Measurements from ENCODE around the gene SOX30.

The SOX30 gene

DNA sequence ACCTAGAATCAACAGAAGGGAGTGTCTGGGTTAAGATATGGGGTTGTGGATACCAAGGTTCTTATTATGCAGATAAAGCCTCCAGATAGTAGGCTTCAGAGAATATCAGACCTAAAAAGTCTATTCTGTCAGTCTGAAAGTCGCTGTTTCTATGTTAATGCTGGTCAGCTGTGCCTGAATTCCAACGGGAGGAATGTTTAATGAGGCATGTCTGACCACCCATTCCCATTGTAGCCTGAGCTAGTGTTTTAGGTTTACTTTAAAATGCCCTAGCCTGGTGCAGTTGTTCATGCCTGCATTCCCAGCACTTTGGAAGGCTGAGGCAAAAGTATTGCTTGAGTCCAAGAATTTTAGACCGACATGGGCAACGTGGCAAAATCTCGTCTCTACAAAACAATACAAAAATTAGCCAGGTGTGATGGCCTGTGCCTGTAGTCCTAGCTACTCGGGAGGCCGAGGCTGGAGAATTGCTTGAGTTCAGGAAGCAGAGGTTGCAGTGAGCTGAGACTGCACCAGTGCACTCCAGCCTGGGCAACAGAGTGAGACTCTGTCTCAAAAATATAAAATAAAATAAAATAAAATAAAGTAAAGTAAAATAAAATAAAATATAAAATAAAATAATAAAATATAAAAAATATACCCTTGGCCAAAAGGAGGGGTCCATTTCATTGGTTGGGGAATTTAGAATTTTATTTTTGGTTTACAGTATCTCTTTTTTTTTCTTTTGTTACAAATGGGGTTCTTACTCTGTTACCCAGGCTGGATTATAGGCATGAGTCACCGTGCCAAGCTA is 7.8 kb upstream of the SOX30 start:
- DNase-seq (ENCODE audit: low read depth in 2 of 2) = no peak

DNA sequence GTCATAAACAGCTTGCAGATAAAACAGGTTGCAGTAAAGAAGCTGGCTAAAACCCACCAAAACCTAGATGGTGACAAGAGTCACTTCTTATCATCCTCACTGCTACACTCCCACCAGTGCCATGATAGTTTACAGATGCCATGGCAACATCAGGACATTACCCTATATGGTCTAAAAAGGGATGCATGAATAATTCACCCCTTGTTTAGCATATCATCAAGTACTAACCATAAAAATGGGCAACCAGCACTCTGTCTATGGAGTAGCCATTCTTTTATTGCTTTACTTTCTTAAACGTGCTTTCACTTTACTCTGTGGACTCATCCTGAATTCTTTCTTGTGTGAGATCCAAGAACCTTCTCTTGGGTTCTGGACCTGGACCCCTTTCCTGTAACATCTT is 6.7 kb upstream of the SOX30 start:
- no peak for DNase-seq (ENCODE audit: low read depth in 2 of 2)

DNA sequence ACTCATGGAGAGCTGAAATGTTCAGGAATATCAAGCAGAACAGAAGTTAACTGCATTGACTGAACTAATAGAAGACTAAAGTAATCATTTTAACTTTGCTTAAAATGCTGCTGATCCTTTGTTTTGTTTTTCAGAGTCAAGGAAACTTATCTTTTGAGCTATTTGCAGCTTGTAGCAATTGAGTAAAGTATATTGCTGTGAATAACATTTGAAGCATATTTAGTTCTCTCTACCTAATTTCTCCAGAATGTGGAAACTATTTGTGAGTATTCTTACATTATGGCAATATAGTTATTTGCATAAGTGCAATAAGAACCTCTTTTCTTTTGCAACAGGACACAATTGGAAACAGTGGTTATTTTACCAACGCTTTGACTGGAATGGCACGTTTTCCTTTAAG is 5.3 kb upstream of the SOX30 start:
- DNase-seq (ENCODE audit: low read depth in 2 of 2) = no peak

DNA sequence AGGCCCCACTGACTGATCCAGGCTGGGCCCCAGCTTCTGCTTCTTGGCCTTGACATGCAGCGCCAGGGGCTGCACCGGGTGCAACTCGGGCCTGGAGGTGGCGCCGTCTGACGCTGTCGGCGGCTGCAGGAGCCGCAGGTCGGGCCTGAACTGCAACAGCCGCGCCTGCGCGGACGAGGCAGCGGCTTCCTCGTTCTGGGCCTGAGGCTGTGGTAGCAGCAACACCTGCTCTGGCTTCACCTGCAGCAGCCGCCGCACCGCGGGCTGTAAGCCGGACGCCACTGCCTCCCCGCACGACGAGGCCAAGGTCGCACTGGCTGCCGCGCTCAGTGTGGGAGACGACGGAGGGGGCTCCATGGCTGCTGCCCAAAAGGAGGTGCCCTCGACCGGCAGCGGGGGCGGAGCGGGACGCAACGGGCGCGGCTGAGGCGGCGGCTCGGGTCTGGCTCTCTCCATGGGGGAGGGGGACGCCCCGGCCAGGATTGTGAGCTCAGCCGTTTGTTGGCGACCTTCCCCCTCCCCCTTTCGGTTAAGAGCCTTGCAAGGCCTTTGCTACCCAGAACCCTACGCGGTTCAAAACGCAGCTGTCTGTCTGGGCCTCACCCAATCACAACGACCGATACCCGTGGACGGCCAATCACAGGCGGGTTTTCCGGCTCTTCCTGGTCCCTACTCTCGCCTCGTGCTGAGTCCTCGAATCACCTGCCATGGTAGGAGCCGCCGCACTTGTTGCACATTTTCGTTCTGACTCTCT is 438 bp downstream of the SOX30 start:
- DNase-seq (ENCODE audit: low read depth in 2 of 2) = peak; percentile 55 to 58

DNA sequence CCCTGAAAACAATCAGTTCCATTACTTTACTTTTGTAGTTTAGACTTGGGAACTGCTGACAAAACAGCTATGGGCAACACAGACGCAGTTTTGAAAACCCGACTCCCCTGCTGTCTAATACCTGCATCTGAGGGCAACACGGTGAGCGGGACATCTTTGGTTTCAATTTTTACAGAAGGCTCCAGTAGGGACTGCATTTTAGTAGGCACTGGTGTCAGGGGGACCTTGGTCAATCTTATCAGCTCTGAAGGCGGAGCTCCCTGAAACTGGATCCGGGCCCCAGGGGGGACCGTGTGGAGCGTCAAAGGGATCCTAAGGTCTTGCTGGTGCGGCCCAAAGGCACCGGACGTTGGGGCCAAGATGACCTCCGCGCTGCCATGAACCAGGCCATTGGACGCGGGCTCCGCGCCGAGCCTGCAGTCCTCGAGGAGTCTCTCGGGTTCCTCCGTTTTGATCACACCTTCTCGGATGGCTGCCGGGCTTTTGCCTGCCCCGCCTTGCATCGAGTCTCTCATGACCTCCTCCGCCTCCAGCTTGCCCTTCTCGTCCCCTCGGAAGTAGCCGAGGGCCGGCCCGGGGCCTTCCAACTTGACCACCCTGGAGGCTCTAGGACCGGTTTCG is 1.1 kb downstream of the SOX30 start:
- no peak for DNase-seq (ENCODE audit: low read depth in 2 of 2)

DNA sequence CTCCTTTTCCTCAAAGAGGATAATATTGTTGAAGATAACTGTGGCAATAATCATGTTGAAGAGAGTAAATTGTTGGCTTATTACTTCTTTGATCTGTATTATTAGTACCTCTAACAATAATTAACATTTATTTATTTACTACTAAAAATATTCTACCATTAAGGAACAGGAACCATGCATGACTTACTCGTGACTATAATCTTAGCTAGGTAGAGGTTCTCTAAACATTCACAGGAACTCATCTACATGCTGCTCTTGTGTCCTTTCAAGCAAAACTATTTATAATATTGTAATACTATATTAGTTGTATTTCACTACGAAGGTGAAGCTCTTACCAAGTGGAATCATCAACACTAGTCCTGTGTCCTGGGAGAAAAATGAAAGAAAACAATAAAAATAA is 3.1 kb downstream of the SOX30 start:
- no peak for DNase-seq (ENCODE audit: low read depth in 2 of 2)

DNA sequence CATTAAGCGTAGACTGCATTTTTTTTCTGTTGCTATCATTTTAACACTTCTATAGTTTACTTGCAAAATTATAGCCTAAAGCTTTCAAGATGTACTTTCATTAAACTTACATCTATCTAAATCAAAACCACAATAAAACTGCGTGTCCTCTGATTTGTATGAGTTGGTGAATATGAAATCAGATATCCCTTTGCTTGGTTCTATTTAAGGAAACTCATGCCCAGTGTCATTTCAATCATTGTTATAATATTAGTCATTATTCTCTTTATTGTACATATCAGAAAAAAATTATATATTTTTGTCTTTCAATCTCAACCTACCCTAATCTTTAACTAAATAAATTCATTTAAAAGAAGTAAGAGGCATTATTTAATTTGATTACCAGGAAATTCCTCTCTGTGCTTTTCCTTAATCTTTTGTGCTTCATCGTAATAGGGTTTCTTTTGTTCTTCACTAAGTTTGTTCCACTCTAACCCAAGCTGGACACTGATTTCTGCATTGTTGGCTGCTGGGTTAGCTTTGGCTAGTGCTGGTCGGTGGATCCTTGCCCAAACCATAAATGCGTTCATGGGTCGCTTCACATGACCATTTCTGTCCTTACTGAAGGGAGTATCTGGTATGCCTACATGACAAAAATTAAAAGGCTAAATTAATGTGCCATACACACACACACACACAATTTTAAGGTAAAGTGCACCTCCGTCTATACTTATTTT is 3.8 kb downstream of the SOX30 start:
- no peak for DNase-seq (ENCODE audit: low read depth in 2 of 2)

DNA sequence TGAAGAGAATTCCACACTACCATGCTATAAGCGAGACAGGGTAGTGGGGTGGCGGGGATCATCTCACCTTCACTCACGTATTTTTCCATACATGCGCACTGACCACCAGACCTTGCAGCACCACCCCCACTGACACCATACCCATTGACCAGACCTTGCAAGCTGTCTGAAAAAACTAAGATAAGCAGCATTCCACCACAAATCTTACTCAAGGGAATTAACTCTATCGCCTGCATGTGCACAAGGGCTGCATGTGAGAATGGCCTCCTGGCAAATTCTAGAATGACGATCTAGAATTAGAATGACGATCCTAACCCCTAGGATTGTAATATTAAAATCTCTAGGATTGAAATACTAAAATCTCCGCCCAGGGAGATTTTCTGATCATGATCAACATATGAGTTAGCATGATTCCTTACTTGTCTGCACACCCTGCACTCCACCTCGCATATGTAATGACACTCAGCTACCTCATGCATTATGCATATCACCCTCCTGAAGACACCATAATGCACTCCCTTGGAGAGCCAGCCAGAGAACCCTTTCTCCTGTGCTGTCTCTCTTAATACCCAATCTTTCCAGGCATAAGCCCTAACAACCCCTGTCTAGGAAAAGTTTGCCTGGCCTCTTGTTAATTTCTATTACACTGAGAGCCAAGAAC is 11.7 kb downstream of the SOX30 start:
- no peak for DNase-seq (ENCODE audit: low read depth in 2 of 2)

DNA sequence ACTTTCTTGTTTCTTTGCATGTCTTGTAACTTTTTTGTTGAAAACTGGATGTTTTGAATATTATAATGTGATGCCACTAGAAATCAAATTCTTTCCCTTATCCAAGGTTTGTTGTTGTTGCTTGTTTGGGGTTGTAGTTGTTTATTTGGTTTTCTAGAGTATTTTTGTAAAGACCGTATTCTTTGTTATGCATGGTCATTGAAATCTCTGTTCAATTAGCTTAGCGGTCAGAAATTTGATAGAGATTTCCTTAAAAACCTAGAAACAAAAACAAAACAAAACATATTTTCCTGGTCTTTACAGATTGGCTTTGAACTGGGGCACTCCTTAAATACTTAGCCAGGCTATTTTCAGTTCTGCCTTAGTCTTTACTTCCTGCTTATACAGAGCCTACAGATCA is 21.9 kb downstream of the SOX30 start:
- no peak for DNase-seq (ENCODE audit: low read depth in 2 of 2)

DNA sequence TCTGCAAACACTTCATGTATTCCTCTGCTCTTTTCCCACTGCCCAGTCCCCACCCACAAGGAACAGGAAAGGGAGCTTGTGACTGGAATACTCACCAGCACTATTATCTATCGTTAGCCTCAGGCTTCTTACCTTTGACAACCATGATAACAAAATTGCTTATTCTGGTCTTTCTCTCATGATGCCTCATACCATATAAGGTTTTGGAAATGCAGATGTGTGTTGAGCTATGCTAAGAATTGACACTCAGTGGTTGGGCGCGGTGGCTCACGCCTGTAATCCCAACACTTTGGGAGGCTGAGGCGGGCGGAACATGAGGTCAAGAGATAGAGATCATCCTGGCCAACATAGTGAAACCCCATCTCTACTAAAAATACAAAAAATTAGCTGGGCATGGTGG is 25.4 kb downstream of the SOX30 start:
- DNase-seq (ENCODE audit: low read depth in 2 of 2) = no peak

DNA sequence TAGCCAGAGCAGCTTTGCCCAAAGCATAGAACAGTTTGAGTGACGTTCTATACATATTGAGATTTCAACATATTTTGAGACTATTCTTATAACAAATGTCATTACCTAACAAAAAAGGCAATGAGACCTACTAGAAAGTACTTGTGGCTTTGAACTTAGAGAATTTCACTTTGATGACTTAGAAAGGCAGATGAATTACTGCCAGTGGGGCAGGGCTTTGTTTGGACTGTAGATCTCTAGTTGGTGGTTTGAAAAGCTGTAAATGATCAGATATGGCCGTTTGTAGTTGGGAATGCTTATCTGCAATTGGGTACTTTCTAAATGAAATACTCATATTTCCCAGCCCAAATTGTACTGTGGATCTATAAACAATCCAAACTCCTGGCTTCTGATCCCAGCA is 28.1 kb downstream of the SOX30 start:
- no peak for DNase-seq (ENCODE audit: low read depth in 2 of 2)

DNA sequence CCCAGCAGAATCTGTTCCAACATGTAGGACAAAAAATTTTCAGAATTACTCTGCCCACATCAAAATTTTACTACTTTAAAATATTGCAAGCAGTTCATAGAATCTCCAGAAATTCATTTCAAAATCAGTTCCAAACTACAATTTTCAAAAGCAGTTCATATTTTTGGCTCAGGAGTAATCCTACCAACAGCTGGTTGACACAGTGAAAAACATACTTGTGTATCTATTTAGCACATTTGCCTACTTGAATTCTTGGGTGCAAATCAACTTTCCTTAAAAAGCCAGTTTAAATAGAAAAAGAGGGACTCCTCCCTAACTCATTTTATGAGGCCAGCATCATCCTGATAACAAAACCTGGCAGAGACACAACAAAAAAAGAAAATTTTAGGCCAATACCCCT is 31.5 kb downstream of the SOX30 start:
- DNase-seq (ENCODE audit: low read depth in 2 of 2) = no peak

DNA sequence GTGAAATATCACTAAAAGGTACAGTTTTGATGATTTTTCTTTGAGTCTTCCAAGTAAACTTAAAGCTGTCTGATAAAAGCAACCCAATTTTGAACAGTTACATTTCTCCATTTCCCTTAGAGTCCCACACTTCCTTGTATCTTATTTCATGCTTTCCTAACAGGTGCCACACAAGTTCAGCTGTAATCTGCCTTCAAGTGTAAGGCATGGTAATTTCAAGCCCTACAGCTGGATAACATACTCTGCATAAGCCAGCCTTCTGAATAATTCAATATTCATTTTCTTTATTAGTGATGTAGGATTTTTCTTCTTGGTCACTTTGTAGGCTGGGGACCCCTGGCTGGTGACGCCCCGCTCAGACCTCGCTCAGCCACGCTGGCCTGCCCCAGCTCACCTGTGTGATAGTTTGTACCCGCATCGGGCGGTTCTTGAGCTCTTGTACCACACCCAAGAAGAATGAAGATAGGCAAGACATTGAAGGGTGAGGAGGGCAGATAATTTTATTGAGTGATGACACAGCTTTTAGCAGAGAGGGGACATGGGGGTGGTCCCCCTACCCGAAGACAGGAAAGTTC is 34.0 kb downstream of the SOX30 start:
- DNase-seq (ENCODE audit: low read depth in 2 of 2) = no peak

DNA sequence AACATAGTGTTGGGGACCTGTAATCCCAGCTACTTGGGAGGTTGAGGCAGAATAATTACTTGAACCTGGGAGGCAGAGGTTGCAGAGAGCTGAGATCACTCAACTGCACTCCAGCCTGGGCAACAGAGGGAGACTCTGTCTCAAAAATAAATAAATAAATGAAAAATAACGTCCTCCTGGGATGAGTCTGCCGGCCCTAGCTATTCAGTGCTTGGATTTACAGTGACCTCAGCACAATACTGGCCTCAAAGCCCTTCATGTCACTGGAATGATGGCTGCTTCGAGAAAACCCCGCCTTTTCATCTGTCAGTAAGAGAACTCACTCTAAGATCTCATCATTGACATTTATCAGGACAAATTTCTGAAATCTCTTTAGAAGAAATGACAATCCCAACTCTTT is 35.5 kb downstream of the SOX30 start:
- no peak for DNase-seq (ENCODE audit: low read depth in 2 of 2)

DNA sequence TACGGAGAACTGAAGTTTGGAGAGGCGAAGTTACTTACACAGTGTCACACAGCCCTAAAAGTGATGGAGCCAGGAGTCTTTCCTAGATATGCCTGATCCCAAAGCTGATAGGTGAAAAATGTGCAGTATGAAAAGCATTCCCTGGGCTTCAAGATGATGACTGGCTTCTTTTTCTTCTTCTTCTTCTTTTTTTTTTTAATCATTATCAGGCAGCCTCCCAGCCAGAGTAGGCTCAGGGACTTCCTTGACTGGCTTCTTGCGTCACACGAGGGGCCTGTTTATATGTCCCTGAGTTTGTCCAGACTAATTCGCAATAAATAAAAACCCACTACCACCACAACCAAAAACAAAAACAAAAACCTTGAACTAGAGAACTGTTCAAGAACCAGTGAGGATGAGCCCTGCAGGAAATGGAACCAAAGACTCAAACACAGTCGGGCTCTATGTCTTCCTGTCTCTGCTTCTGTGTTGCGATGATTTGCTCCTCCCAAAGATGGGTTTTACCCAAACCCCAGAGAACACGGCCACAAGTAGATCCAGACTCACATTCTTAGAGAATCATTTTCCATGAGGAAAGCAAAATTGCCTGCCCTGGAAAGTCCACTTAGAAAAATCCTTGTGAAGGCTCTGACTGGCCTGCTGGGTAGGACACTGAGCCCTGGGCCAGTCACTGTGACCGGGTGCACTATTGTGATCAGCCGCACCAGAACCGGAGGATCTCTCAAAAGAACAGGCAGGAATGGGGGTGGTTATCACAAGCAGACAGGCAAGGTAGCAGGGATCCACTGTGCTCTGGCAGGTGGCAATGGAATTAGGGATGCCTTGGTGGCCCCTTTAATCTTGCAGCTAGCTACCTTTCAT is 38.6 kb downstream of the SOX30 start:
- DNase-seq (ENCODE audit: low read depth in 2 of 2) = no peak

DNA sequence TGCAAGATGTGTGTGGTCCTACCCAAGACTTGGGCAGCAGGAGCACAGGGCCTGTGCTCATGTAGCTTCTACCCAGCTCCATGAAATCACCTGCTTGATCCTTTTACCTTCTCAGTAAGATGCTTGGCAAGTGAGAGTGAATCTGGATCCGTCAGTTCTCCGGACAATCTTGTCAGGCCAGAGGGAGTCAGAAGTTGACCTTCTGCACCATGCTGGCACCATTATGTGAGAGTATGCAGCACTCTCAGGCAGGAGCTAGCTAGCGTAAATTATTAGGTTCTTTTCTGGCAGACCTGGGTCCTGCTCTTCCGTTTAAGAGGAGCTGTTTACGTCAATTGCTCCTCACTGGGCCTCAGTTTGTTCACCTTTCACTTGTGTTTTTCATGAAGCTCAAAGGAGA is 39.7 kb downstream of the SOX30 start:
- no peak for DNase-seq (ENCODE audit: low read depth in 2 of 2)

DNA sequence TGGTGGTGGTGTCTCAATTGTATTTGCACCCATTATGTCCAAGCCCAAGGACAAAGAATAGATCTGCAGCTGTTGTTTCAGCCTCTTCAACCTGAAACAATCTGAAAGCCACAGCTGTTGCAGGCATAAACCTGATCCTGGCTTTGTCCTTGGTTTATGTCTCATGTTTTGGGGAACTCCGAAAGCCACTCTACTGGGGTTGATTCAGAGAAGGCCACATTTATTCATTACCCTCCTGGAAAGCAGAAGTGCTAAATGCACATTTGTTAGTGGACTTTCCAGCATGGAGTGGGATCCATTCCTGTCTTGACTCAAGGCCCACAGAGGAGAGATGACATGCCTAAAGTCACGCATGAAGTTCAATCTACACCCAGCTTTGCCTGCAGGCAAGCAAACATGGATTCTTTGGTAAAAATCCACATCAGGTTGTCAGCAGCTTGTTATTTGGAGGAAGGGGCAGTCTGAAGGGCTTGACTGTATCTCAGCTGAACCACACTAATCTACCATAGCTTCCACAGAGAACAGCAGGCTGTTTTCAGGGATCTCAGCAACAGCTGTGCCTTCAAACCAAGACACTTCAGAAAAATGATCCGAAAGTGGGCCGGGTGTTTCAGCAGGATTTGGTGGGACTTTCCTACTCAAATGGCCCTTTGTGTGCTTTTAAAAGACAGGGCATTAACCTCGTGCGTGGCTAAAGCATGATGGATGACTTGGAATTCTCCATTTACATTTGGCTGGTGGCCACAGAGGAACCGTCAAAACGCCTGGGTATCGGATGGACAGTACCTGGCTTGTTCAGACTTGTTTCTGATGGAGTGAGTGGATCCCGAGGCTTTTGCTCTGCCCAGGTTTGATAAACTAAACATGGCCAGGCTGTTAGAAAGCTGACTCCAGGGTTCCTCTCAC is 40.4 kb downstream of the SOX30 start:
- DNase-seq (ENCODE audit: low read depth in 2 of 2) = no peak

DNA sequence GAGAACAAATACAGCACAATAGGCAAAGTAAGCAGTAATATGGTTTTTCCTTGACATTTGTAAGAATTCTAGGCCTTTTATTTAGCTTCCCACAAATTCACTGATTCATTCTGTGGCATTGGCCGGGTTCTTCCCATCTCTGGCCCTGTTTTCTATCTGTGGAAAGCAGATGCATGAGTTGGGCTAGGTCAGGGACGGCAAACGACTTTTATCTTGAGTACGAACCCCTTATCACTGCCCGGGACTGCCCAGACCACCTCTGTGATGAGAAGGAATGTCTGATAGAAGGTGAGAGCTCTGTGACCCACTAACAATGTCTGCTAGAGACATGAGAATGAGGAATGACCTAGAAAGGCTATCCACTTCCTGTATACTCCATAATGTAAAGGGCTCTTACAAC is 41.2 kb downstream of the SOX30 start:
- no peak for DNase-seq (ENCODE audit: low read depth in 2 of 2)

DNA sequence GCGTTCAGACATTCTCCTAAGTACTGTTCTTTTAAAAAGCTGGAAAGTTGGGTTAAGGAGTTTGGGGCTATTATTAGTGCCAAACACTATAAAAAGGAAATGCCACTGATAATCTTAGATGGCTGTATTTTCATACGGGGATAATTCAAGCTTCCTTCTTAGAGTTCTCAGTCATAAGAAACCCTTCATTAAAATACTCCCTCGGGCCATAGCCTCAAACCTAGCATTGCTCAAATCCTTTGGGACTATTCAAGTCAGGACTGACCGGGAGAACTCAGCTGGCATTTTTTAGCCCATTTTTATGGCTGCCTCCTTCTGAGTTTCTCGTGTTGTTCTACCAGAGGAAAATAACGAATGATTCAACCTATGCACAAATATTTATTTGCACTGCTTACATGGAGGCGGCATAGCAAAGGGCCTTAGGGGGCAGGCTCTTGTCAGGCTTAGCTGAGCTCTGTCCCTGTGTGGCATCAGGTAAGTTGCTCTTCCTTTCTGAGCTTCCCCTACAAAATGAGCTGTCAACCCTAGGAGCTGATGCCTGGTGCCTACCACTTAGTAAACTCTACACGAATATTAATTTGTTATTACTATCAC is 43.2 kb downstream of the SOX30 start:
- no peak for DNase-seq (ENCODE audit: low read depth in 2 of 2)
